HEK293 (cell line): ENCODE results near the gene CARD14.

Experiments used
- CTCF ChIP-seq: fragments of 450-650 bp; formaldehyde crosslinking; IDR thresholded peaks from 2 replicates; pipeline ENCODE4 v1.5.1; 2016; ENCODE audit warnings: missing biosample characterization, missing genetic modification characterization
- HOXA7 ChIP-seq: sonication (generic); formaldehyde crosslinking; IDR thresholded peaks from 2 replicates; pipeline ENCODE4 v1.8.1; 2022; ENCODE audit warnings: missing genetic modification reagents, borderline replicate concordance
- OSR2 ChIP-seq: fragments of 450-650 bp; formaldehyde crosslinking; IDR thresholded peaks from 2 replicates; pipeline ENCODE4 v1.5.1; 2016; ENCODE audit warnings: missing biosample characterization, missing genetic modification characterization
- REST ChIP-seq: fragments of 450-650 bp; formaldehyde crosslinking; IDR thresholded peaks from 2 replicates; pipeline ENCODE4 v1.5.1; 2016; ENCODE audit warnings: missing biosample characterization, missing genetic modification characterization
- ZBTB26 ChIP-seq: fragments of 450-650 bp; formaldehyde crosslinking; optimal IDR thresholded peaks from 2 replicates; pipeline ENCODE3; 2016; ENCODE audit warnings: missing biosample characterization, mild to moderate bottlenecking, missing genetic modification characterization
- ZNF121 ChIP-seq: fragments of 450-650 bp; formaldehyde crosslinking; IDR thresholded peaks from 2 replicates; pipeline ENCODE4 v1.5.1; 2016; ENCODE audit warnings: missing biosample characterization, missing genetic modification characterization
- ZNF140 ChIP-seq: fragments of 450-650 bp; formaldehyde crosslinking; IDR thresholded peaks from 2 replicates; pipeline ENCODE4 v1.5.1; 2016; ENCODE audit warnings: missing biosample characterization, missing genetic modification characterization
- ZNF175 ChIP-seq: fragments of 450-650 bp; formaldehyde crosslinking; IDR thresholded peaks from 2 replicates; pipeline ENCODE4 v1.5.1; 2016; ENCODE audit warnings: missing biosample characterization, missing genetic modification characterization
- ZNF266 ChIP-seq: fragments of 450-650 bp; formaldehyde crosslinking; IDR thresholded peaks from 2 replicates; pipeline ENCODE4 v1.5.1; 2016; ENCODE audit warnings: missing biosample characterization, missing genetic modification characterization, low read depth
- ZNF274 ChIP-seq, 2 experiments: fragments of 200-500 bp in 1 of 2; fragments of 450-650 bp in 1 of 2; sonication (Bioruptor generic) in 1 of 2; formaldehyde crosslinking in 1 of 2; IDR thresholded peaks; 2 replicates each; pipeline versions ENCODE4 v1.5.1 to v1.6.1; 2014 to 2016; ENCODE audit warnings: borderline replicate concordance in 1 of 2, inconsistent platforms in 1 of 2, low read length in 1 of 2, missing biosample characterization in 1 of 2, missing genetic modification characterization in 1 of 2
- ZNF324 ChIP-seq: fragments of 450-650 bp; formaldehyde crosslinking; IDR thresholded peaks from 2 replicates; pipeline ENCODE4 v1.5.1; 2016; ENCODE audit warnings: missing biosample characterization, missing genetic modification characterization
- ZNF510 ChIP-seq: fragments of 450-650 bp; formaldehyde crosslinking; IDR thresholded peaks from 2 replicates; pipeline ENCODE4 v1.5.1; 2018; ENCODE audit warnings: mild to moderate bottlenecking, missing genetic modification characterization, missing biosample characterization; ENCODE audit not compliant: insufficient replicate concordance
- ZNF658 ChIP-seq: fragments of 450-650 bp; formaldehyde crosslinking; IDR thresholded peaks from 2 replicates; pipeline ENCODE4; 2016; ENCODE audit warnings: missing biosample characterization, missing genetic modification characterization

- TF ChIP-seq ZNF274 (IDR thresholded peaks at IDR 0.05; ENCODE audit: low read length) (no peak), ZNF274 (tag by site-specific recombination; IDR thresholded peaks at IDR 0.05; ENCODE audit: borderline replicate concordance) (no peak), ZNF324 (tag by site-specific recombination) (no peak), ZNF266 (tag by site-specific recombination) (no peak), ZNF121 (tag by site-specific recombination) (no peak), ZBTB26 (tag by site-specific recombination) (no peak), CTCF (no peak), REST (tag by site-specific recombination) (no peak), ZNF658 (no peak), ZNF140 (tag by site-specific recombination) (no peak), ZNF175 (tag by site-specific recombination) (no peak), ZNF510 (tag by site-specific recombination) (no peak), HOXA7 (CRISPR knock-in tag) (no peak), OSR2 (tag by site-specific recombination) (no peak)
These were observed 62.6 kb downstream of the CARD14 start for GRCh38 chr17:80232438-80232837.
